DMS53 (cell line): ENCODE data around the gene CAMTA1.

Experiments
- DNase-seq: peaks from one replicate; lab custom pipeline; 2025; lab: John Stamatoyannopoulos, UW

CAMTA1 gene

GRCh38 chr1:7040969-7041695 lies 255.9 kb downstream of the CAMTA1 start:
- DNase-seq, result no peak

- peak; percentile 69 for DNase-seq
Observed at GRCh38 chr1:7042322-7043190, 257.3 kb downstream of the CAMTA1 start.

- no peak for DNase-seq
Observed at GRCh38 chr1:7043191-7043549, 257.9 kb downstream of the CAMTA1 start.

GRCh38 chr1:7043719-7044535 lies 258.7 kb downstream of the CAMTA1 start:
- DNase-seq, result no peak

- DNase-seq, result no peak
Observed at GRCh38 chr1:7045897-7046296, 260.6 kb downstream of the CAMTA1 start.

GRCh38 chr1:7046314-7046713 lies 261.1 kb downstream of the CAMTA1 start:
- no peak for DNase-seq

- DNase-seq, result no peak
Observed at GRCh38 chr1:7046891-7047290, 261.6 kb downstream of the CAMTA1 start.

GRCh38 chr1:7047866-7048265 lies 262.6 kb downstream of the CAMTA1 start:
- no peak for DNase-seq

GRCh38 chr1:7048395-7048794 lies 263.1 kb downstream of the CAMTA1 start:
- no peak for DNase-seq

GRCh38 chr1:7049913-7050625 lies 264.8 kb downstream of the CAMTA1 start:
- no peak for DNase-seq

- DNase-seq, result no peak
Observed at GRCh38 chr1:7050751-7051665, 265.8 kb downstream of the CAMTA1 start.

GRCh38 chr1:7052701-7053100 lies 267.4 kb downstream of the CAMTA1 start:
- no peak for DNase-seq

GRCh38 chr1:7060745-7061144 lies 275.5 kb downstream of the CAMTA1 start:
- no peak for DNase-seq

- DNase-seq, result no peak
Observed at GRCh38 chr1:7062346-7063061, 277.2 kb downstream of the CAMTA1 start.

- no peak for DNase-seq
Observed at GRCh38 chr1:7063981-7064380, 278.7 kb downstream of the CAMTA1 start.

GRCh38 chr1:7068552-7068951 lies 283.3 kb downstream of the CAMTA1 start:
- DNase-seq, result no peak

GRCh38 chr1:7069931-7070330 lies 284.7 kb downstream of the CAMTA1 start:
- DNase-seq, result peak; percentile 44

GRCh38 chr1:7070389-7071029 lies 285.3 kb downstream of the CAMTA1 start:
- DNase-seq, result peak; percentile 83

GRCh38 chr1:7076117-7076516 lies 290.9 kb downstream of the CAMTA1 start:
- no peak for DNase-seq

GRCh38 chr1:7076572-7076971 lies 291.3 kb downstream of the CAMTA1 start:
- peak; percentile 39 for DNase-seq
